K562 (cell line): ENCODE measurements around the gene CLASP2. TPM values are rescaled to one million over a fixed set of nuclear protein-coding genes. Genes with fewer than 3 reads are reported as not detected.

Source experiments
- ATAC-seq: fragments of 200-7000 bp; cut with Tn5 transposase; 3 replicates; pipeline ENCODE4 v1.9.1; 2020; ENCODE audit warnings: moderate library complexity
- BruUV-seq: library from RNA; stranded (reverse); fragments of 400-500 nt; replicated peaks from 2 replicates; lab custom pipeline; 2021; lab: Mats Ljungman, UMichigan
- CTCF ChIA-PET: fragments of 300-600 bp; formaldehyde crosslinking; extraction: SDS; loops from one replicate; lab custom pipeline; 2021; ENCODE audit warnings: low intra/inter-chr PET ratio; lab: Yijun Ruan, JAX
- POLR2A ChIA-PET: fragments of 300-600, 350-650 bp; sonication (Branson Sonifier 250); formaldehyde crosslinking; extraction: SDS; loops from one replicate; lab custom pipeline; 2021; ENCODE audit warnings: antibody characterized with exemption, inconsistent platforms; lab: Yijun Ruan, JAX
- DNase-seq, 4 experiments: peaks; one replicate each; pipeline versions ENCODE4 v3.0.0 to v3.0.0-alpha.2; 2011 to 2018; ENCODE audit warnings: low spot score in 3 of 4, mixed read lengths in 3 of 4; ENCODE audit errors: extremely low read depth in 1 of 4
- FAIRE-seq: peaks from 2 replicates; lab custom pipeline; 2011; peaks lifted over from hg19 to GRCh38; lab: Jason Lieb, UNC
- H2AFZ ChIP-seq: 2 replicates; pipeline ENCODE4 v1.6.0; 2011; ENCODE audit warnings: low read depth, low read length, control low read depth, inconsistent platforms
- H3K27ac ChIP-seq: fragments of 200-600 bp; 3 replicates; pipeline ENCODE4 v1.8.0; 2011; ENCODE audit warnings: low read depth, mild to moderate bottlenecking, control low read depth, inconsistent platforms, low read length, moderate library complexity, mixed read lengths; ENCODE audit errors: extremely low read depth
- H3K27me3 ChIP-seq, 2 experiments: fragments of 300-600 bp in 1 of 2; 2 replicates in 1 of 2; 3 replicates in 1 of 2; pipeline versions ENCODE4 v1.6.0 to v1.8.0; 2011; ENCODE audit warnings: inconsistent platforms in 2 of 2, low read length in 2 of 2, mild to moderate bottlenecking in 1 of 2, mixed read lengths in 1 of 2, moderate library complexity in 1 of 2; ENCODE audit not compliant: control insufficient read depth in 2 of 2, insufficient read depth in 2 of 2
- H3K36me3 ChIP-seq: fragments of 300-600 bp; 3 replicates; pipeline ENCODE4 v1.8.0; 2011; ENCODE audit warnings: mild to moderate bottlenecking, low read length, inconsistent platforms; ENCODE audit not compliant: control insufficient read depth, insufficient read depth
- H3K4me1 ChIP-seq, 2 experiments: fragments of 200-600 bp in 1 of 2; replicated peaks in 1 of 2; 2 replicates in 1 of 2; 3 replicates in 1 of 2; pipeline versions ENCODE4 v1.5.1 to v1.8.0; 2011; ENCODE audit warnings: inconsistent platforms in 2 of 2, low read length in 2 of 2, mild to moderate bottlenecking in 1 of 2, mixed read lengths in 1 of 2, moderate library complexity in 1 of 2; ENCODE audit not compliant: control insufficient read depth in 2 of 2, insufficient read depth in 2 of 2
- H3K4me2 ChIP-seq: 2 replicates; pipeline ENCODE4 v1.6.1; 2011; ENCODE audit warnings: low read length, control low read depth, inconsistent platforms, mixed read lengths; ENCODE audit not compliant: insufficient read depth
- H3K4me3 ChIP-seq: fragments of 200-600 bp; sonication (generic), shearing (Covaris generic); 2 replicates; pipeline ENCODE4 v1.5.1; 2016; ENCODE audit warnings: control low read depth, inconsistent platforms
- H3K79me2 ChIP-seq: fragments of 200-600 bp; 3 replicates; pipeline ENCODE4 v1.8.0; 2011; ENCODE audit warnings: low read length, inconsistent platforms; ENCODE audit not compliant: control insufficient read depth, insufficient read depth
- H3K9ac ChIP-seq, 2 experiments: 2 replicates each; pipeline versions ENCODE4 v1.6.0 to v1.6.1; 2011; ENCODE audit warnings: low read depth in 2 of 2, low read length in 2 of 2, control low read depth in 1 of 2, inconsistent platforms in 1 of 2, mild to moderate bottlenecking in 1 of 2, mixed read lengths in 1 of 2; ENCODE audit not compliant: insufficient read depth in 1 of 2
- H3K9me1 ChIP-seq: one replicate; pipeline ENCODE4 v1.6.0; 2011; ENCODE audit warnings: inconsistent platforms, mild to moderate bottlenecking, low read length, moderate library complexity; ENCODE audit not compliant: control insufficient read depth, insufficient read depth
- H3K9me3 ChIP-seq: replicated peaks from 2 replicates; pipeline ENCODE4 v1.5.1; 2011; ENCODE audit warnings: low read depth, low read length, inconsistent platforms; ENCODE audit not compliant: control insufficient read depth, insufficient read depth
- H4K20me1 ChIP-seq: replicated peaks from 2 replicates; pipeline ENCODE4 v1.6.1; 2011; ENCODE audit warnings: low read length, inconsistent platforms, mixed read lengths; ENCODE audit not compliant: control insufficient read depth, insufficient read depth
- CBX3 ChIP-seq, 2 experiments: IDR thresholded peaks; 1 replicate in 1 of 2; 2 replicates in 1 of 2; pipeline ENCODE4 v1.6.1; 2012; ENCODE audit warnings: inconsistent platforms in 2 of 2, low read length in 2 of 2, borderline replicate concordance in 1 of 2, control low read depth in 1 of 2
- CCNT2 ChIP-seq: IDR thresholded peaks from 2 replicates; pipeline ENCODE4 v1.6.1; 2011; ENCODE audit warnings: borderline replicate concordance, low read depth, mild to moderate bottlenecking, moderate library complexity, mixed read lengths, low read length; ENCODE audit not compliant: insufficient read length; ENCODE audit errors: extremely low read depth
- CHD1 ChIP-seq: fragments of 200-600 bp; sonication (generic); IDR thresholded peaks from one replicate; pipeline ENCODE4 v1.6.1; 2012; ENCODE audit warnings: mild to moderate bottlenecking, moderate library complexity, low read length, inconsistent platforms
- NR2F6 ChIP-seq: fragments of 450-650 bp; formaldehyde crosslinking; IDR thresholded peaks from 2 replicates; pipeline ENCODE4 v1.4.0; 2020; ENCODE audit warnings: mild to moderate bottlenecking
- ZNF445 ChIP-seq: fragments of 250-450 bp; sonication (Bioruptor Pico); IDR thresholded peaks from 2 replicates; pipeline ENCODE4 v1.4.0; 2020; ENCODE audit warnings: low read depth, mild to moderate bottlenecking, moderate library complexity
- WGBS: fragments of 100-300 bp; shearing (Covaris generic); methylation state at CpG from one replicate; pipeline ENCODE4 v1.1.6; 2016; ENCODE audit warnings: low coverage, mixed read lengths; ENCODE audit not compliant: insufficient coverage; ENCODE audit errors: missing lambda C conversion rate; 5-methylcytosine and 5-hydroxymethylcytosine counted together
- in situ Hi-C: fragments of 300-500 bp; cut with MboI; formaldehyde crosslinking; loops from 4 replicates; pipeline ENCODE4 v1.15.0; 2018; ENCODE audit warnings: inconsistent platforms, mixed read lengths
- intact Hi-C: fragments of 100-400 bp; cut with micrococcal nuclease; formaldehyde crosslinking; loops from 2 replicates; pipeline ENCODE4 v1.14.2; 2022
- polyA plus RNA-seq, 8 experiments: library from polyadenylated mRNA; depleted of rRNA in 4 of 8; stranded (reverse) in 5 of 8; unstranded in 3 of 8; fragments of >200 nt; fragmentation: Nextera tagmentation in 2 of 8; fragmentation: Illumina TruSeq in 1 of 8; extraction: Ambion mirVana in 2 of 8; extraction: Trizol in 1 of 8; gene quantifications; 2 replicates each; pipeline versions ENCODE4 v1.2.1 to v1.2.3, GENCODE V29; 2011 to 2014; ENCODE audit warnings: inconsistent platforms in 1 of 8, missing spikeins in 1 of 8
- total RNA-seq, 7 experiments: library from RNA; depleted of rRNA in 6 of 7; stranded (reverse); fragments of >200 nt in 6 of 7; fragmentation: Illumina TruSeq in 2 of 7; extraction: Trizol in 2 of 7; gene quantifications; 2 replicates each; pipeline versions ENCODE4 v1.2.1 to v1.2.3, GENCODE V29; 2011 to 2021; ENCODE audit warnings: low replicate concordance in 1 of 7
- TF ChIP-seq, protein P1 (sequence below): sonication (generic); formaldehyde crosslinking; IDR thresholded peaks from 2 replicates; pipeline ENCODE4 v1.8.0; 2023; ENCODE audit warnings: mild to moderate bottlenecking, missing genetic modification reagents
- TF ChIP-seq, protein P2 (sequence below): fragments of 450-650 bp; IDR thresholded peaks from 2 replicates; pipeline ENCODE4 v1.6.1; 2016; ENCODE audit warnings: borderline replicate concordance

Gene CLASP2
- total and polyA plus RNA-seq, 9 of the 15 experiments (the other 6 are each of a cell fraction or from before 2014, with no cell fraction given) = 13.5 to 107 (median 71.8) TPM

DNA sequence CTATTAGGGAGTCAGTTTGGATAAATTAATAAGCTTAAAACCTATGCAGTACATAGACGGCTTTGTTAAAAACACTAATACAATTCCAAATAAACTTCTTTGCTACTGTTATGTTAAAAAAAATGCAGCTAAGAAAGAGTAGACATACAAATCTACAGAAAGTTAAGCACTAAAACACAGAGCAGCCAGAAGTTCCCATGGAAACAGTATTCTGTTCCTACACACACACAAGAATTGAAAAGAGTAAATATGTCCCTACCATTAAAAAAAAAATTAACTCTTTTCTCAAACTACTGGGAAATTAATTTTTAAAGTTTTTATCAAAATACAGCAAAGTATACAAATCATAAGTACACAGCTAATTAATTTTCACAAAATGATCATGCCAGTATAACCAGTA is 71.6 kb downstream of the CLASP2 start:
- no peak for DNase-seq
- Histone ChIP-seq H2AFZ (no peak overlapping the region), H3K36me3 (peaks cover 12% of the 10 kb centered on the region; the same call in 2 of the 3 replicates), H3K9me1 (no peaks in the 10 kb centered on the region), H3K9ac (no peak overlapping the region), H3K27ac (no peak overlapping the region), H4K20me1 (no peaks in the 10 kb centered on the region), H3K79me2 (peaks cover 32% of the 10 kb centered on the region), H3K9me3 (no peaks in the 10 kb centered on the region), H3K4me1 (peaks cover 0 to 10% of the 10 kb centered on the region in 2 experiments; a peak in 2 of 5 replicates), H3K4me3 (no peak overlapping the region), H3K27me3 (no peaks in the 10 kb centered on the region), H3K4me2 (no peak overlapping the region)
- no peak for ATAC-seq
- TF ChIP-seq, protein P1, sequence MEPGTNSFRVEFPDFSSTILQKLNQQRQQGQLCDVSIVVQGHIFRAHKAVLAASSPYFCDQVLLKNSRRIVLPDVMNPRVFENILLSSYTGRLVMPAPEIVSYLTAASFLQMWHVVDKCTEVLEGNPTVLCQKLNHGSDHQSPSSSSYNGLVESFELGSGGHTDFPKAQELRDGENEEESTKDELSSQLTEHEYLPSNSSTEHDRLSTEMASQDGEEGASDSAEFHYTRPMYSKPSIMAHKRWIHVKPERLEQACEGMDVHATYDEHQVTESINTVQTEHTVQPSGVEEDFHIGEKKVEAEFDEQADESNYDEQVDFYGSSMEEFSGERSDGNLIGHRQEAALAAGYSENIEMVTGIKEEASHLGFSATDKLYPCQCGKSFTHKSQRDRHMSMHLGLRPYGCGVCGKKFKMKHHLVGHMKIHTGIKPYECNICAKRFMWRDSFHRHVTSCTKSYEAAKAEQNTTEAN = no peak
- TF ChIP-seq, protein P2, sequence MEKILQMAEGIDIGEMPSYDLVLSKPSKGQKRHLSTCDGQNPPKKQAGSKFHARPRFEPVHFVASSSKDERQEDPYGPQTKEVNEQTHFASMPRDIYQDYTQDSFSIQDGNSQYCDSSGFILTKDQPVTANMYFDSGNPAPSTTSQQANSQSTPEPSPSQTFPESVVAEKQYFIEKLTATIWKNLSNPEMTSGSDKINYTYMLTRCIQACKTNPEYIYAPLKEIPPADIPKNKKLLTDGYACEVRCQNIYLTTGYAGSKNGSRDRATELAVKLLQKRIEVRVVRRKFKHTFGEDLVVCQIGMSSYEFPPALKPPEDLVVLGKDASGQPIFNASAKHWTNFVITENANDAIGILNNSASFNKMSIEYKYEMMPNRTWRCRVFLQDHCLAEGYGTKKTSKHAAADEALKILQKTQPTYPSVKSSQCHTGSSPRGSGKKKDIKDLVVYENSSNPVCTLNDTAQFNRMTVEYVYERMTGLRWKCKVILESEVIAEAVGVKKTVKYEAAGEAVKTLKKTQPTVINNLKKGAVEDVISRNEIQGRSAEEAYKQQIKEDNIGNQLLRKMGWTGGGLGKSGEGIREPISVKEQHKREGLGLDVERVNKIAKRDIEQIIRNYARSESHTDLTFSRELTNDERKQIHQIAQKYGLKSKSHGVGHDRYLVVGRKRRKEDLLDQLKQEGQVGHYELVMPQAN = no peak
- TF ChIP-seq NR2F6 (CRISPR knock-in tag) (no peak), CBX3 (IDR thresholded peaks at IDR 0.05; ENCODE audit: borderline replicate concordance in 1 of 2, low read length in 2 of 2) (no peak), ZNF445 (CRISPR knock-in tag) (no peak), CCNT2 (no peak), CHD1 (no peak)
- 94% methylated on average over 1 of the region's 1 CpG for WGBS
- no peak for FAIRE-seq
- ChIA-PET POLR2A (interaction anchor here (1.1 to 1.8 kb wide), 3 partner anchors 12 to 19 kb away, joined by 3 to 5 read pairs (median 4); no protein-coding TSS in a partner anchor), CTCF (no interaction called here)
- no TSS peak for BruUV-seq
- in situ Hi-C loops = no loop called here
- intact Hi-C loops = no loop called here
